Activated CD4-positive, alpha-beta T cell treated with anti-CD3 and anti-CD28 coated beads, Interleukin-2, amount 10 ng/mL, durations not matched to agents 24 days and 14 days (primary cell): ENCODE measurements around the gene TTLL5. TPM values are rescaled to one million over a fixed set of nuclear protein-coding genes. Genes with fewer than 3 reads are reported as not detected.
A peak's percentile ranks its signal among the peaks of the same experiment; 100 is the strongest.

Experiments used
- DNase-seq: peaks from one replicate; pipeline ENCODE4 v3.0.0; 2022
- H3K27ac Mint-ChIP-seq: one replicate; pipeline ENCODE4 v1.8.0; 2022; ENCODE audit warnings: mild to moderate bottlenecking, mixed read lengths
- H3K27me3 Mint-ChIP-seq: one replicate; pipeline ENCODE4 v1.8.0; 2022; ENCODE audit warnings: mixed read lengths
- H3K36me3 Mint-ChIP-seq: one replicate; pipeline ENCODE4 v1.8.0; 2022; ENCODE audit warnings: low read depth, mild to moderate bottlenecking, mixed read lengths
- H3K4me1 Mint-ChIP-seq: one replicate; pipeline ENCODE4 v1.8.0; 2021; ENCODE audit warnings: mixed read lengths
- H3K4me3 Mint-ChIP-seq: one replicate; pipeline ENCODE4 v1.8.0; 2022; ENCODE audit warnings: mild to moderate bottlenecking, moderate library complexity, mixed read lengths
- H3K9me3 Mint-ChIP-seq: one replicate; pipeline ENCODE4 v1.8.0; 2021; ENCODE audit warnings: mixed read lengths
- intact Hi-C: fragments of 100-400 bp; cut with micrococcal nuclease; formaldehyde crosslinking; loops from one replicate; pipeline ENCODE4 v1.15.1; 2023
- total RNA-seq: library from RNA; stranded (reverse); gene quantifications from 2 replicates; pipeline ENCODE4 v1.2.3, GENCODE V29; 2022

The TTLL5 gene
- total RNA-seq, 1 donor from 2014 or later, result 35.5 TPM

DNA sequence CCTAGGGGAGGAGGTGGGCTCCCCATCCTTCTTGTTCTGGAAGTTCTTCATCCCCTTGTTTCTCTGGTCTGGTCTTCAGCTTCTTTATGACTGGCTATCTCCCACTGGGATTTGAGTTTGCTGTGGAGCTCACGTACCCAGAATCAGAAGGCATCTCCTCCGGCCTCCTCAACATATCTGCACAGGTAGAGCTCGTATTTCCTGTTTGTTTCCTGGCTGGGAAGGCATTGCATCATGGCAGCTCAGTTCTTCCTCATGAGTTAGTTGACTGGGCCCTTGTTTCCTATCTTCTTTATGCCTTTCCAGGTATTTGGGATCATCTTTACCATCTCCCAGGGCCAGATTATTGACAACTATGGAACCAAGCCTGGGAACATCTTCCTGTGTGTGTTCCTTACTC, 20.2 kb upstream of the TTLL5 start:
- Mint-ChIP-seq H3K36me3 (no peaks in the 10 kb centered on the region), H3K9me3 (no peaks in the 10 kb centered on the region), H3K27me3 (no peaks in the 10 kb centered on the region), H3K4me1 (no peaks in the 10 kb centered on the region), H3K27ac (no peak overlapping the region), H3K4me3 (no peak overlapping the region)
- no peak for DNase-seq
- intact Hi-C loops, result no loop called here

DNA sequence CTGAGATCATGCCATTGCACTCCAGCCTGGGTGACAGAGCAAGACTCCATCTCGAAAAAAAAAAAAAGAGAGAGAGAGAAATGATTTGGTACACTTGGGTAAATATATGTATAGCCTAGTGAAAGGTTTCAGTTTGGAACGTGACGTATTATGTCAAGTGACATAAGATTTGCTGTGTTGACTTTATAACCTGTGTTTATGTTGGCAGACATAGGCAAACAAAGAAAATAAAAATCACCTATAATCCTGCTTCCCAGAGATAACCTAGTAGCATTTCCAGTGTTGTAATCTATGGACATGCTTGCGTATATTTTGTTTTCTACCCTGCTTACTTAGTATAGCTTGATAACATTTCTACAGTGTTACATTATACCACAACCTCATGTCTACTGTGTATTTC, 17.1 kb upstream of the TTLL5 start:
- H3K4me3 Mint-ChIP-seq, result no peak overlapping the region
- DNase-seq, result no peak
- intact Hi-C loops, result no loop called here
- H3K27ac Mint-ChIP-seq, result no peak overlapping the region
- H3K9me3 Mint-ChIP-seq, result no peaks in the 10 kb centered on the region
- H3K4me1 Mint-ChIP-seq, result no peaks in the 10 kb centered on the region
- H3K36me3 Mint-ChIP-seq, result peaks cover 5% of the 10 kb centered on the region
- no peaks in the 10 kb centered on the region for H3K27me3 Mint-ChIP-seq

DNA sequence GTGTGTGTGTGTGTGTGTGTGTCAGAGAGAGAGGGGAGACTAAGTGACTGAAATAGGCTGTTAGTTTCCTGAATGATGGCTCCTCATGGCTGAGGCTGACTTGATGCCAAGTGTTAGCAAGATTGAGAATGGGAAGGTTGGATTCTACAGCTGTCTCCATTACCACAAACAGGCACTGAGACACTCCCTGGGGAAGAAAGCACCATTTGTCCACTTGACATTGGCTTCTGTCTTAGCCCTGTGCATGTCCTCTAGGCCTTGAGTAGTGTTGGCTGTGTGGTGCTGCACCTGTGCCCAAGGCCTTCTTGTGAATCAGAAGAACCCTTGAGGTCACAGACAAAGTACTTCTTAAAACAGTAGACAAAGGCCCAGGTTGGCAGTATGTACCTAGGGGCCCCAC, 16.0 kb upstream of the TTLL5 start:
- DNase-seq, result no peak
- H3K36me3 Mint-ChIP-seq, result peaks cover 13% of the 10 kb centered on the region
- intact Hi-C loops, result no loop called here

DNA sequence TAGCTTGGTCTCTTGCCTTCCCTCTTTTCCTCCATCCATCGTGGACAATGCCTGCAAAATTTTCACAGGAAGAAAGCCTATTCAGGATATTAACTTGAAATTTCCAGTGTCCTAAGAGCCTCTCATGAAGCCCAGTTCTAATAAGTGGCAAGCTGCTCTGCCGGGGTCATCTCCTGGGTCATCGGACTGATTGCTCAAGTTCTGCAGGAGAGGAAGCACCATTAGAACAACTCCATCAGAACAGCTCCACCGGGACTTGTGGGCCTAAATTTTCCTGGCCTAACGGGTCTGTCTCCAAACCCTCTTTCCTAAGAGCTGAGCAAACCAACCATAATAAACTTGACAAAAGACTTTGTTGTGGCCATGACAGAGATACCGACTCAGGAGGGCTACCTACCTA, 14.3 kb upstream of the TTLL5 start:
- no peaks in the 10 kb centered on the region for H3K9me3 Mint-ChIP-seq
- peaks cover 28% of the 10 kb centered on the region for H3K36me3 Mint-ChIP-seq
- no peak overlapping the region for H3K4me3 Mint-ChIP-seq

More for the DNA sequence above, 16.0 kb upstream of the TTLL5 start:
- Mint-ChIP-seq H3K9me3 (no peaks in the 10 kb centered on the region), H3K4me3 (no peak overlapping the region), H3K27me3 (no peaks in the 10 kb centered on the region), H3K4me1 (no peaks in the 10 kb centered on the region), H3K27ac (no peak overlapping the region)

DNA sequence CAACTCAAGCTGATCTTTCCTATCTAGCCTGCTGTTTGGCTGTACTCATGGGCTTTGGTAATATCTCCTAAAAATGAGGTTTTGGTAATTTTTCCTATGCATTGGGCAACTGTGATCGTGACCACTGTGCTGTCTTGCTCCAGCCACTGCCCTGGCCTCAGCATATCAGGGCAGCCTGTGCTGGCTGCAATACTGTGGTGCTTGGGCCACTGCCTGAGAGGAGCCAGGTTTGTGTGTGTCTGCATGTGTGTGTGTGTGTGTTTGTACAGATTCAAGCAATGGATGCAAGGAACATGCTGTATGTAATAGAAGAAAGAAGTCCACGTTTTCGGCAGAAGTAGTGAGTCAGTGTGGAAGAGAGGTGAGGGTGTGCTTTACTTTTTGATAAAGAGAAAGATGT, 13.4 kb upstream of the TTLL5 start:
- Mint-ChIP-seq H3K4me1 (no peaks in the 10 kb centered on the region), H3K4me3 (no peak overlapping the region), H3K27ac (no peak overlapping the region), H3K9me3 (no peaks in the 10 kb centered on the region), H3K27me3 (no peaks in the 10 kb centered on the region), H3K36me3 (peaks cover 33% of the 10 kb centered on the region)
- intact Hi-C loops, result no loop called here
- no peak for DNase-seq

More for the DNA sequence above, 14.3 kb upstream of the TTLL5 start:
- Mint-ChIP-seq H3K27me3 (no peaks in the 10 kb centered on the region), H3K4me1 (no peaks in the 10 kb centered on the region), H3K27ac (no peak overlapping the region)
- no peak for DNase-seq
- intact Hi-C loops, result no loop called here

DNA sequence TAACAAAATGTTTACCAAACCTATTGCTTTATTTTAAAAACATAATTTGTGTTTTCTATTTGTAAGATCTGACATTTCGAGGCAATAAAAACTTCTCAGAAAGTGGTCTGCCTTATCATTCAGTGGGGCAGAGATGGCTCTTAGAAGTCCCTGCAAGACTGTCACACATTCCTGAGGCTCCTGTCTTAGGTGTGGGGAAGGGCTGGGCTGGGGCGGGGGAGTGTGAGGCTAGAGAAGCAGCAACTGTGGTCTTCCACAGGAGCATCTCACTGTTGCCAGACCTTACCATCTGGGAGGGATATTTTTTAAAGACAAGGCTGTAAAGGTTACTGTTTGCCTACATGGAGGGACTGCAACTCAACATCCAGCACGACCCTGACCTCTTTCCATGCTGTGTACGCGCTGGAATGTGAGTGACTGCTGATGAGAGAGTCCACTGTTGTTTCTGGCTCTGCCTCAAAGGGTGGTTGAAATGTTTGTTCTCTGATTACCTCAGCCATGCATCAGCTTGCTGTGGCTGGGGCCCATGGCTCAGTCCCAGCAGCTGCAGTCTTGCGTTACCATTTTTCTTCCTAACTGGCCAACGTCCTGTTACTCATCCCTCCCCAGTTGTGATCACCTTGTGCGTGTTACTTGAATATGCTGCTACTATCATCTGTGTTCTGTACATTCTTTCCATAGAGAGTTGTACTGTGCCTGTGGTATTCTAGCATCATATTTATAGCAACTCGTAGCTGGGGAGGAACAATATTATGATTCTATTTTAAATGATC, 12.8 kb upstream of the TTLL5 start:
- intact Hi-C loops, result no loop called here
- H3K4me3 Mint-ChIP-seq, result no peak overlapping the region
- no peaks in the 10 kb centered on the region for H3K9me3 Mint-ChIP-seq
- peaks cover 36% of the 10 kb centered on the region for H3K36me3 Mint-ChIP-seq
- no peaks in the 10 kb centered on the region for H3K27me3 Mint-ChIP-seq
- DNase-seq, result no peak
- no peak overlapping the region for H3K27ac Mint-ChIP-seq
- no peaks in the 10 kb centered on the region for H3K4me1 Mint-ChIP-seq

DNA sequence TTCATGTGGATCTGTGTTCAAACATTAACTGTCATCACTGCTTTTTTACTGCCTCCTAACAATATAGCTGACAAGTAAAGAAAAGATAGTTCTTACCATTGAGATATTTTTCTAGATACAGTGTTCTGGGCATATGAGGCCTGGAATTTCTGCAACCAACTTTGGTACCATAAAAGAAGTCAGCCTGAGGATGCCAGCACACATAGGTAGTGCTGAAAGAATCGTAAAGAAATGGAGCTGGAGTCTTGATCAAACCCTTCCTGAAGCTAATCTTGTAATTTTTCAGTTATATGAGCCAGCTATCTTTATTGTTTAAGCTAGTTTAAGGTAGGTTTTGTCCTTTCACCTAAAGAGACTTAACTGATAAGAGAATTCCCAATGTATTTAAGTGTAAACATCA, 11.7 kb upstream of the TTLL5 start:
- no peak overlapping the region for H3K4me3 Mint-ChIP-seq
- H3K9me3 Mint-ChIP-seq, result no peaks in the 10 kb centered on the region
- intact Hi-C loops, result no loop called here
- no peak for DNase-seq
- H3K4me1 Mint-ChIP-seq, result no peaks in the 10 kb centered on the region
- no peak overlapping the region for H3K27ac Mint-ChIP-seq
- H3K36me3 Mint-ChIP-seq, result peaks cover 44% of the 10 kb centered on the region
- no peaks in the 10 kb centered on the region for H3K27me3 Mint-ChIP-seq

DNA sequence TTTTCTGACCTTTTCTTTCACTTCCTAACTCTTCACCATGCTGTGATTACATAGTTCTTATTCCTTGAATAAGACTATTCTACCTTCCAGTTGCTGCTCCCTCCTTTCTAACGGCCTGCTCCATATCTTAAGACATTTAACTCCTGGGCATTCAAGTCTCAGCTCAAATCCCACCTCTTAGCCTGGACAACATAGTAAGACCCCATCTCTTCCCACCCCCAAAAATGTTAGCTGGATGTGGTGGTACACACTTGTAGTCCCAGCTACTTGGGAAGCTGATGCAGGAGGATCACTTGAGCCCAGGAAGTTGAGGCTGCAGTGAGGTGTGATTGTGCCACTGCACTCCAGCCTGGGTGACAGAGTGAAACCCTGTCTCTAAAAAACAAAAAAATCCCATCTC, 11.3 kb upstream of the TTLL5 start:
- no peak for DNase-seq
- H3K4me1 Mint-ChIP-seq, result no peaks in the 10 kb centered on the region
- intact Hi-C loops, result no loop called here
- no peak overlapping the region for H3K4me3 Mint-ChIP-seq
- H3K27me3 Mint-ChIP-seq, result no peaks in the 10 kb centered on the region
- H3K36me3 Mint-ChIP-seq, result peaks cover 45% of the 10 kb centered on the region
- no peak overlapping the region for H3K27ac Mint-ChIP-seq
- H3K9me3 Mint-ChIP-seq, result no peaks in the 10 kb centered on the region

DNA sequence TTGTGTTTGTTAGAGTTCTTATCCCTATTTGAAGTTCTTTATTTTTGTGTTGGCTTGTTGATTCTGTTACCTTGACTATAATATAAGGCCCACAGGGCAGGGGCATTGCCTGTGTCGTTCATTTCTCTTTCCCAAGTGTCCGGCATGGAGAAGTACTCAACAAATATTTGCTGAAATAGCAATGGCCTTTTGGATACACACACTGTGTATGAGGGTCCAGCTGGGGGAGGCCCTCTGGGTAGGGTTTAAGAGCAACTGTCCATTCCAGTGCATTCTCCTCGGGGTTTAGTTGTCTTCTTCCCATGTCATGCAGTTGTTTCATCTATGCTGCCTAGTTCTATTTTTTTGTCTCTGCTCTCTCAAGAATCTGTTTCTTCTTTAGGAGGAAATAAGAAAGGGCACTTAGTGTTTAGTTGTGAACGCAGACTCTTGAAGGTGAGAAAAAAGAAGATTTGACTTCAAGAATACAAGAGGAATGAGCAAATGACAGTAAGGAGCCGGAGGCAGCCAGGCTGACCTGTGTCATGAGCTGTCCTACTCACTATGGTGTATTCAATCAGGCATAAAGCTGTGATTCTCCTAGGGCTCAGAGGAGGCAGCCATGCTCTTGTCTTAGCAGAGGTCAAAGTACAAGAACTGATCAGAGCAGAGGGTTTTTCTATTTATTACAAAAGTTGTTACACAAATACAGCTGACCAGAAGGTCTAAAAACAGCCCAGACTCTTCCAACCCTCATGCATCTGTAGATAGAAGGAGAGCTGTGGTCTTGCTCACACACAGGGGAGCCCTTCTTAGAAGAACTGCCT, 10.6 kb upstream of the TTLL5 start:
- no peak overlapping the region for H3K4me3 Mint-ChIP-seq
- intact Hi-C loops, result no loop called here
- no peak for DNase-seq
- no peaks in the 10 kb centered on the region for H3K27me3 Mint-ChIP-seq
- H3K36me3 Mint-ChIP-seq, result peaks cover 48% of the 10 kb centered on the region
- no peaks in the 10 kb centered on the region for H3K9me3 Mint-ChIP-seq
- H3K4me1 Mint-ChIP-seq, result no peaks in the 10 kb centered on the region
- H3K27ac Mint-ChIP-seq, result no peak overlapping the region

DNA sequence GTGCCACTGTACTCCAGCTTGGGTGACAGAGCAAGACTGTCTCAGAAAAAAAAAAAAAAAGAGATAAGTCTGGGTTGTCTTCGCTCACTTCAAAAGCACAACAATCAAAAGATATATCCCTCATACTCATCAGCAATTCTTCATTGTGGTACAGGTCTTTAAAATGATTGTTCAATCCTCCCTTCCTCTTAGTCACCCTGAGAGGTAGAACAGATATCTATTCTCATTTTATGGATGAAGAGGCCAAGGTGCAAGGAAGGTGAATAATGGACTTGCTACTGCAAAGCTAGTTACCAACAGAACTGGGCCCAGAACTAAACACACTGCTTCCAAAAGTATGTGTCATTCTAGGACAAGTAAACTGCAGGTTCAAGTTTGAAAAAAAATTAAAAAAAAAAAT, 7.5 kb upstream of the TTLL5 start:
- H3K9me3 Mint-ChIP-seq, result no peaks in the 10 kb centered on the region
- H3K4me3 Mint-ChIP-seq, result no peak overlapping the region
- intact Hi-C loops, result no loop called here
- H3K36me3 Mint-ChIP-seq, result peaks cover 53% of the 10 kb centered on the region
- no peaks in the 10 kb centered on the region for H3K27me3 Mint-ChIP-seq
- H3K27ac Mint-ChIP-seq, result no peak overlapping the region
- no peak for DNase-seq
- peaks cover 2% of the 10 kb centered on the region for H3K4me1 Mint-ChIP-seq

DNA sequence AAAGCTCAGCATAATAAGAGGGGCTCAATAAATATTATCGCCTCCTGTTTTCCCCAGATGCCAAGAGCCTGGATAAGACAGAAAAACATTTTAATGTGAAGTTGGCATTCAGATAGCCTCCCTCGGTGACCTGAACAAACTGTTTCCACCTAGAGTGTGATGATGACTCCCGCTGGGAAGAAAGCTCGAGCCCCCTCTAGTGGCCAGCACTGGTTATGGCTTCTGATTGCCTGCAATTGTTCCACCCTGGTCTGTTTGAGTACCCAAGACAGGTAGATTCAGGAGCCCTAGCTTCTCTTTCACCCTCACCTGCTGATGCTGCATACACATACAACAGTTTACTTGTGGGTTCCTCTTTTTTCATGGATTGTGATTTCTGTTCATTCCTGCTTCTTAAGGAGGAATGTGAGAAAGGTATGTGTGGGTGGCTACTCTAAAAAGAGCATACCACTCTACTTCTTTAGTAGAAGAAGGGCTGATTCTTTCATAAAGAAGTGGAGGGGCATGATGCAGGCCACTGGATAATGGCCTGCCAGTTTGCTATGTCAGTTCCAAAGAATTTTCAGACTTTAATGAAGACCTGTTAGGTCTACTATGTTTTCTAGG, 6.8 kb upstream of the TTLL5 start:
- peaks cover 6% of the 10 kb centered on the region for H3K4me1 Mint-ChIP-seq
- H3K9me3 Mint-ChIP-seq, result no peaks in the 10 kb centered on the region
- intact Hi-C loops, result loop anchor here (1.0 to 2.0 kb wide), 3 partner anchors 77 to 347 kb away; no protein-coding TSS in a partner anchor
- DNase-seq, result peak; percentile 95
- H3K27me3 Mint-ChIP-seq, result no peaks in the 10 kb centered on the region
- H3K27ac Mint-ChIP-seq, result no peak overlapping the region
- H3K36me3 Mint-ChIP-seq, result peaks cover 51% of the 10 kb centered on the region
- no peak overlapping the region for H3K4me3 Mint-ChIP-seq

DNA sequence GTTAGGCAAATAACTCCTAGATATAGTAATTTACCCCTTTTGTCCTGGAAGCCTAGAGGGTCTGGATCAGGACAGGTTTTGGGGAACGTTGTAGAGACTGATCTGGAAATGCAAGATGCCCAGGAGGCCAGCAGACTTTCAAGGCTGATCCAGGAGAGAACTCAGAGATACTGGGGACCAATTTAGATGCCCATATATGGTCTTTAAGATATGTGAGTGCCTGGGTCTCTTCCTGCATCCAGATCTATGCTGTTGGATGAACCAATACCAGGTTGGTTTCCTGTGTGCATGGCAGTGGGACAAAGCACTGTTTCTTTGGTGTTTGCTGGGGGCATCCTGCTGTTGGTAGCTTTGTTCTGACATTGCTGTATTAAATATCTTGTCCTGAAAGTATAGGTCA, 5.8 kb upstream of the TTLL5 start:
- intact Hi-C loops, result loop anchor here (2.0 kb wide), 1 partner anchor 136 kb away; no protein-coding TSS in a partner anchor
- H3K27ac Mint-ChIP-seq, result no peak overlapping the region
- H3K27me3 Mint-ChIP-seq, result no peaks in the 10 kb centered on the region

DNA sequence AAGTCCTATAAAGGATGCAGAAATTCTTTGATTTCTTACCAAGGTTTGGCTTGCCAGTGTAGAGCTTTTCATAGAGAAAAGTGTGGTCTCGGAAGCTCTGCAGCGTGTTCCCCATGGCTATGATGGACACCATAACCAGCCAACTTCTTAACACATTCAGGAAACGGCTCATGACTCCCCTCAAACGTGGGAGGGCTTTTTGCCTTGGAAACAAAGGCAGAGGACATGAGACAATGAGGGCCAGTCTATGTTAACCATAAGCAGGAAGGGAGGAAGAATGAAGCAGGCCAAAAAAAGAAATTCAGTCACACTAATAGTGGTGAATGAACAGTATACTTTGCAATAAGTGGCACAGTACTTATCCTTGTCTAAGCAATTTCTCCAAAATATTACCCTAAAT, 3.7 kb upstream of the TTLL5 start:
- no peak overlapping the region for H3K4me3 Mint-ChIP-seq
- intact Hi-C loops, result no loop called here
- H3K9me3 Mint-ChIP-seq, result no peaks in the 10 kb centered on the region
- peaks cover 16% of the 10 kb centered on the region for H3K4me1 Mint-ChIP-seq
- H3K27me3 Mint-ChIP-seq, result no peaks in the 10 kb centered on the region
- H3K36me3 Mint-ChIP-seq, result peaks cover 27% of the 10 kb centered on the region
- H3K27ac Mint-ChIP-seq, result no peak overlapping the region
- no peak for DNase-seq

More for the DNA sequence above, 5.8 kb upstream of the TTLL5 start:
- no peak for DNase-seq
- H3K36me3 Mint-ChIP-seq, result peaks cover 43% of the 10 kb centered on the region
- no peaks in the 10 kb centered on the region for H3K9me3 Mint-ChIP-seq
- H3K4me1 Mint-ChIP-seq, result peaks cover 13% of the 10 kb centered on the region
- no peak overlapping the region for H3K4me3 Mint-ChIP-seq

DNA sequence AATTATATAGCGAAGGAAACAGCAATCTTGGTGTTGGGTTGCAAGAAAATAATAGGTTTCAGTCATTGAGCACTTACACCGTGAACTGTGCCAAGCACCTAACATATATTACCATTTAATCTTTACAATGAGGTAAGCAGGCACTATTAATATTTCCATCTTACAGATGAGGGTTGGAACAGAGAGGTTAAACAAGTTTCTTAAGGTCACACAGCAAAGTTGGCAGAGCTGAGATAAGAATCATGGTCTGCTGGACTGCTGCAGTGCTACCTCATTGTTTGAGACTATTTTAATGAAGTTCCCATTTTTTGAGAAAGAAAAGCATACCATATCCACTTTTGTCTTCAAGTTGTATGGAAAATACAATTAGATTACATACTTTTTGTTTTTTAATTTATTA, 2.1 kb upstream of the TTLL5 start:
- Mint-ChIP-seq H3K27me3 (no peaks in the 10 kb centered on the region), H3K27ac (no peak overlapping the region), H3K4me1 (peaks cover 19% of the 10 kb centered on the region), H3K9me3 (no peaks in the 10 kb centered on the region), H3K36me3 (peaks cover 17% of the 10 kb centered on the region), H3K4me3 (no peak overlapping the region)
- no peak for DNase-seq
- intact Hi-C loops, result no loop called here
